Measurements from ENCODE around the gene CDHR5. TPM values are rescaled to one million over a fixed set of nuclear protein-coding genes. Genes with fewer than 3 reads are reported as not detected.

The CDHR5 gene
- total and polyA plus RNA-seq, 9 donors: 0.07 to 2.3 (median 0.21) TPM; not detected in 5

GRCh38 chr11:613369-613968, 11.3 kb downstream of the CDHR5 start:
- Histone ChIP-seq H3K36me3 (no peaks in the 10 kb centered on the region), H3K9me3 (no peaks in the 10 kb centered on the region), H3K4me1 (ENCODE audit: insufficient read depth) (peaks cover 8% of the 10 kb centered on the region), H3K27me3 (no peaks in the 10 kb centered on the region), H3K27ac (no peak overlapping the region), H3K4me3 (no peak overlapping the region)
- peak in 3 of 5 donors; percentile 36 to 59 (median 58) for DNase-seq
- 71 to 77% (median 72%) methylated on average over 24 to 36 of the region's 36 CpGs for WGBS, 3 donors
- intact Hi-C loops (cut with DNase I): loop anchor here in 1 of 4 donors (10.0 kb wide), 1 partner anchor 61 kb away; no protein-coding TSS in a partner anchor
- TF ChIP-seq CTCF (IDR thresholded peaks at IDR 0.05) (no peak), POLR2A (IDR thresholded peaks at IDR 0.05) (no peak), EP300 (IDR thresholded peaks at IDR 0.05) (no peak)

- H3K4me1 ChIP-seq (ENCODE audit: insufficient read depth): peaks cover 8% of the 10 kb centered on the region
- no peak for TF ChIP-seq EP300 (IDR thresholded peaks at IDR 0.05)
- TF ChIP-seq CTCF (IDR thresholded peaks at IDR 0.05): no peak
- TF ChIP-seq POLR2A (IDR thresholded peaks at IDR 0.05): no peak
- no peaks in the 10 kb centered on the region for H3K9me3 ChIP-seq
- no peaks in the 10 kb centered on the region for H3K27me3 ChIP-seq
- H3K36me3 ChIP-seq: no peaks in the 10 kb centered on the region
- WGBS, 3 donors: 87 to 92% (median 89%) methylated on average over 10 of the region's 10 CpGs
- H3K27ac ChIP-seq: no peak overlapping the region
- H3K4me3 ChIP-seq: no peak overlapping the region
- intact Hi-C loops (cut with DNase I): loop anchor here in 1 of 4 donors (10.0 kb wide), 1 partner anchor 62 kb away; no protein-coding TSS in a partner anchor
- DNase-seq: no peak
These were observed 11.8 kb downstream of the CDHR5 start for GRCh38 chr11:612961-613300.

- Histone ChIP-seq H3K4me1 (ENCODE audit: insufficient read depth) (peaks cover 8% of the 10 kb centered on the region), H3K27ac (no peak overlapping the region), H3K27me3 (no peaks in the 10 kb centered on the region), H3K4me3 (no peak overlapping the region), H3K9me3 (no peaks in the 10 kb centered on the region), H3K36me3 (no peaks in the 10 kb centered on the region)
- WGBS, 3 donors: 69 to 75% (median 71%) methylated on average over 27 of the region's 27 CpGs
- intact Hi-C loops (cut with DNase I): loop anchor here in 1 of 4 donors (10.0 kb wide), 1 partner anchor 62 kb away; no protein-coding TSS in a partner anchor
- TF ChIP-seq POLR2A (IDR thresholded peaks at IDR 0.05) (no peak), EP300 (IDR thresholded peaks at IDR 0.05) (no peak), CTCF (IDR thresholded peaks at IDR 0.05) (no peak)
- peak in 2 of 5 donors; percentile 44 to 47 for DNase-seq
These were observed 12.4 kb downstream of the CDHR5 start for GRCh38 chr11:612201-612960.

GRCh38 chr11:611001-611996, 13.5 kb downstream of the CDHR5 start:
- TF ChIP-seq EP300 (IDR thresholded peaks at IDR 0.05): no peak
- TF ChIP-seq POLR2A (IDR thresholded peaks at IDR 0.05): no peak
- no peak for TF ChIP-seq CTCF (IDR thresholded peaks at IDR 0.05)
- no peaks in the 10 kb centered on the region for H3K36me3 ChIP-seq
- H3K4me1 ChIP-seq (ENCODE audit: insufficient read depth): peaks cover 8% of the 10 kb centered on the region
- H3K27me3 ChIP-seq: no peaks in the 10 kb centered on the region
- DNase-seq: peak in 1 of 5 donors; percentile 31
- H3K27ac ChIP-seq: no peak overlapping the region
- 79 to 87% (median 81%) methylated on average over 47 to 49 of the region's 49 CpGs for WGBS, 3 donors
- no peaks in the 10 kb centered on the region for H3K9me3 ChIP-seq
- no peak overlapping the region for H3K4me3 ChIP-seq
- intact Hi-C loops (cut with DNase I): loop anchor here in 1 of 4 donors (10.0 kb wide), 1 partner anchor 64 kb away; no protein-coding TSS in a partner anchor

Data from ovary (tissue), 9 donors.